ENCODE results near the gene RTCB.
"Not testable (repeated sequence)": the region's sequence is repeated elsewhere in the genome, so short reads cannot be mapped to it uniquely, and the experiment has no call there.

Gene RTCB

GRCh38 chr22:32389685-32390084 is 22.4 kb downstream of the RTCB start:
- no peak for DNase-seq (ENCODE audit: low read depth in 2 of 2)

GRCh38 chr22:32385681-32386080 is 26.4 kb downstream of the RTCB start:
- no peak for DNase-seq (ENCODE audit: low read depth in 2 of 2)

- no peak for DNase-seq (ENCODE audit: low read depth in 2 of 2)
These were observed 31.1 kb downstream of the RTCB start for GRCh38 chr22:32380991-32381390.

- DNase-seq (ENCODE audit: low read depth in 2 of 2): no peak
These were observed 33.3 kb downstream of the RTCB start for GRCh38 chr22:32378707-32379272.

- no peak for DNase-seq (ENCODE audit: low read depth in 2 of 2)
These were observed 35.4 kb downstream of the RTCB start for GRCh38 chr22:32376681-32377080.

GRCh38 chr22:32375678-32376450 is 36.2 kb downstream of the RTCB start:
- DNase-seq (ENCODE audit: low read depth in 2 of 2): no peak

- DNase-seq (ENCODE audit: low read depth in 2 of 2): no peak
These were observed 47.8 kb downstream of the RTCB start for GRCh38 chr22:32364210-32364609.

GRCh38 chr22:32361257-32361656 is 50.8 kb downstream of the RTCB start:
- DNase-seq (ENCODE audit: low read depth in 2 of 2): no peak

- DNase-seq (ENCODE audit: low read depth in 2 of 2): not testable (repeated sequence)
These were observed 52.0 kb downstream of the RTCB start for GRCh38 chr22:32360096-32360495.

GRCh38 chr22:32357567-32357966 is 54.5 kb downstream of the RTCB start, which contains the start of gene RFPL3:
RFPL3 (plus strand) TSS chr22:32357867; CDS start chr22:32358072, 205 bp downstream.
- DNase-seq (ENCODE audit: low read depth in 2 of 2): not testable (repeated sequence)

GRCh38 chr22:32355760-32356159 is 56.3 kb downstream of the RTCB start:
- DNase-seq (ENCODE audit: low read depth in 2 of 2): no peak

- DNase-seq (ENCODE audit: low read depth in 2 of 2): no peak
These were observed 57.4 kb downstream of the RTCB start for GRCh38 chr22:32354360-32355351.

- DNase-seq (ENCODE audit: low read depth in 2 of 2): no peak
These were observed 58.2 kb downstream of the RTCB start for GRCh38 chr22:32353840-32354239.

- no peak for DNase-seq (ENCODE audit: low read depth in 2 of 2)
These were observed 58.8 kb downstream of the RTCB start for GRCh38 chr22:32353292-32353691.

- no peak for DNase-seq (ENCODE audit: low read depth in 2 of 2)
These were observed 59.4 kb downstream of the RTCB start for GRCh38 chr22:32352681-32353080.

- not testable (repeated sequence) for DNase-seq (ENCODE audit: low read depth in 2 of 2)
These were observed 60.2 kb downstream of the RTCB start for GRCh38 chr22:32351875-32352274.

GRCh38 chr22:32348031-32348611 is 63.9 kb downstream of the RTCB start:
- DNase-seq (ENCODE audit: low read depth in 2 of 2): no peak

- no peak for DNase-seq (ENCODE audit: low read depth in 2 of 2)
These were observed 68.1 kb downstream of the RTCB start for GRCh38 chr22:32343941-32344340.

GRCh38 chr22:32342977-32343376 is 69.1 kb downstream of the RTCB start:
- no peak for DNase-seq (ENCODE audit: low read depth in 2 of 2)

GRCh38 chr22:32341122-32341740 is 70.8 kb downstream of the RTCB start:
- DNase-seq (ENCODE audit: low read depth in 2 of 2): no peak

- no peak for DNase-seq (ENCODE audit: low read depth in 2 of 2)
These were observed 71.6 kb downstream of the RTCB start for GRCh38 chr22:32340411-32340810.
